DOHH2 (cell line): ENCODE measurements around the gene SURF2.

ENCODE experiments used
- CTCF ChIP-seq: fragments of 200-600 bp; sonication (generic); IDR thresholded peaks from one replicate; pipeline ENCODE4 v1.5.1; 2014; ENCODE audit warnings: antibody characterized with exemption, mild to moderate bottlenecking, low read depth, low read length; ENCODE audit not compliant: poor library complexity, severe bottlenecking
- EZH2phosphoT487 ChIP-seq: fragments of 200-600 bp; sonication (generic); IDR thresholded peaks from 2 replicates; pipeline ENCODE4 v1.6.1; 2017; ENCODE audit warnings: borderline replicate concordance, mild to moderate bottlenecking, antibody characterized with exemption, low read length, moderate library complexity, mixed read lengths

GRCh38 chr9:133346021-133346785 is 10.1 kb upstream of the SURF2 start:
- TF ChIP-seq CTCF (no peak), EZH2phosphoT487 (no peak)
